Smooth muscle cell (in vitro differentiated cells): ENCODE results near the gene RNFT2. TPM values are rescaled to one million over a fixed set of nuclear protein-coding genes. Genes with fewer than 3 reads are reported as not detected.
"Not testable (repeated sequence)": the region's sequence is repeated elsewhere in the genome, so short reads cannot be mapped to it uniquely, and the experiment has no call there.

Experiments
- DNase-seq: peaks from one replicate; lab custom pipeline; 2025; ENCODE audit not compliant: unreplicated experiment; lab: John Stamatoyannopoulos, UW
- H2AFZ ChIP-seq: fragments of 200-600 bp; sonication (generic); 2 replicates; pipeline ENCODE4 v1.6.0; 2016; ENCODE audit warnings: antibody characterized with exemption, low read depth, mild to moderate bottlenecking
- H3F3A ChIP-seq: fragments of 200-600 bp; sonication (generic); 2 replicates; pipeline ENCODE4 v1.6.0; 2017; ENCODE audit warnings: antibody characterized with exemption, low read depth
- H3K27ac ChIP-seq: fragments of 200-600 bp; sonication (generic); 2 replicates; pipeline ENCODE4 v1.5.1; 2016; ENCODE audit warnings: low read depth, mild to moderate bottlenecking
- H3K27me3 ChIP-seq: fragments of 200-600 bp; sonication (generic); 2 replicates; pipeline ENCODE4 v1.6.1; 2016; ENCODE audit warnings: low read depth, mild to moderate bottlenecking
- H3K36me3 ChIP-seq: fragments of 200-600 bp; sonication (generic); 2 replicates; pipeline ENCODE4 v1.5.1; 2016; ENCODE audit warnings: low read depth
- H3K4me1 ChIP-seq: fragments of 200-600 bp; sonication (generic); 2 replicates; pipeline ENCODE4 v1.5.1; 2016; ENCODE audit warnings: low read depth
- H3K4me2 ChIP-seq: fragments of 200-600 bp; sonication (generic); 2 replicates; pipeline ENCODE4 v1.6.0; 2016; ENCODE audit warnings: mild to moderate bottlenecking
- H3K4me3 ChIP-seq: fragments of 200-600 bp; sonication (generic); 2 replicates; pipeline ENCODE4 v1.5.1; 2016; ENCODE audit warnings: mild to moderate bottlenecking
- H3K79me2 ChIP-seq: fragments of 200-600 bp; sonication (generic); 2 replicates; pipeline ENCODE4 v1.6.0; 2016; ENCODE audit warnings: low read depth, mild to moderate bottlenecking
- H3K9ac ChIP-seq: fragments of 200-600 bp; sonication (generic); 2 replicates; pipeline ENCODE4 v1.6.0; 2016; ENCODE audit warnings: low read depth
- H3K9me3 ChIP-seq: fragments of 200-600 bp; sonication (generic); replicated peaks from 2 replicates; pipeline ENCODE4 v1.5.1; 2016; ENCODE audit warnings: low read depth
- H4K20me1 ChIP-seq: fragments of 200-600 bp; sonication (generic); 2 replicates; pipeline ENCODE4 v1.6.0; 2016; ENCODE audit warnings: low read depth
- CTCF ChIP-seq: fragments of 200-600 bp; sonication (generic); IDR thresholded peaks from 2 replicates; pipeline ENCODE4 v1.5.1; 2017; ENCODE audit warnings: borderline replicate concordance, mild to moderate bottlenecking, antibody characterized with exemption; ENCODE audit not compliant: insufficient read depth, poor library complexity, severe bottlenecking
- WGBS: methylation state at CpG from one replicate; pipeline ENCODE4 v1.1.7; 2016; ENCODE audit warnings: low lambda C conversion rate; 5-methylcytosine and 5-hydroxymethylcytosine counted together
- polyA plus RNA-seq: library from polyadenylated mRNA; unstranded; fragments of >200 nt; fragmentation: Nextera tagmentation; extraction: Ambion mirVana; gene quantifications from 2 replicates; pipeline ENCODE4 v1.2.1, GENCODE V29; 2016
- total RNA-seq: library from RNA; depleted of rRNA; stranded (reverse); fragments of >200 nt; gene quantifications from 2 replicates; pipeline ENCODE4 v1.2.3, GENCODE V29; 2014

Gene RNFT2
- total and polyA plus RNA-seq, 2 experiments from 2014 or later: 2.0 to 2.4 TPM

- no peak for TF ChIP-seq CTCF
- Histone ChIP-seq H3F3A (no peaks in the 10 kb centered on the region), H2AFZ (no peak overlapping the region), H3K4me1 (no peaks in the 10 kb centered on the region), H3K27me3 (no peaks in the 10 kb centered on the region), H3K4me2 (no peak overlapping the region), H3K4me3 (no peak overlapping the region), H3K27ac (no peak overlapping the region), H3K79me2 (no peaks in the 10 kb centered on the region), H4K20me1 (no peaks in the 10 kb centered on the region), H3K9ac (no peak overlapping the region), H3K36me3 (no peaks in the 10 kb centered on the region), H3K9me3 (no peaks in the 10 kb centered on the region)
- 90% methylated on average over 18 of the region's 18 CpGs for WGBS
- DNase-seq: no peak
Observed at GRCh38 chr12:116808113-116809105, 70.3 kb downstream of the RNFT2 start.

- 94% methylated on average over 10 of the region's 10 CpGs for WGBS
- no peaks in the 10 kb centered on the region for H3K36me3 ChIP-seq
- no peaks in the 10 kb centered on the region for H3F3A ChIP-seq
- no peak overlapping the region for H3K4me2 ChIP-seq
- H3K79me2 ChIP-seq: no peaks in the 10 kb centered on the region
- no peaks in the 10 kb centered on the region for H3K4me1 ChIP-seq
- H3K9me3 ChIP-seq: no peaks in the 10 kb centered on the region
- no peaks in the 10 kb centered on the region for H3K27me3 ChIP-seq
- no peak overlapping the region for H2AFZ ChIP-seq
- no peak overlapping the region for H3K4me3 ChIP-seq
- DNase-seq: no peak
- no peak for TF ChIP-seq CTCF
- no peak overlapping the region for H3K27ac ChIP-seq
- no peaks in the 10 kb centered on the region for H4K20me1 ChIP-seq
- no peak overlapping the region for H3K9ac ChIP-seq
Observed at GRCh38 chr12:116812238-116812637, 74.1 kb downstream of the RNFT2 start.

GRCh38 chr12:116813271-116814041 is 75.3 kb downstream of the RNFT2 start:
- Histone ChIP-seq H3K36me3 (no peaks in the 10 kb centered on the region), H3K79me2 (no peaks in the 10 kb centered on the region), H3K4me2 (no peak overlapping the region), H3K27ac (no peak overlapping the region), H3K4me3 (no peak overlapping the region), H3K9me3 (no peaks in the 10 kb centered on the region), H3K9ac (no peak overlapping the region), H2AFZ (no peak overlapping the region), H3K4me1 (peaks cover 4% of the 10 kb centered on the region), H3F3A (no peaks in the 10 kb centered on the region), H4K20me1 (no peaks in the 10 kb centered on the region), H3K27me3 (no peaks in the 10 kb centered on the region)
- 84% methylated on average over 7 of the region's 7 CpGs for WGBS
- TF ChIP-seq CTCF: no peak
- no peak for DNase-seq

GRCh38 chr12:116814766-116815165 is 76.7 kb downstream of the RNFT2 start:
- H3K9ac ChIP-seq, H2AFZ ChIP-seq, H4K20me1 ChIP-seq, H3K36me3 ChIP-seq, H3F3A ChIP-seq, H3K4me2 ChIP-seq, H3K27ac ChIP-seq, H3K79me2 ChIP-seq, H3K27me3 ChIP-seq, DNase-seq, H3K4me1 ChIP-seq, H3K9me3 ChIP-seq, H3K4me3 ChIP-seq: not testable (repeated sequence)
- 95% methylated on average over 10 of the region's 10 CpGs for WGBS
